ENCODE results near the gene FABP1. TPM values are rescaled to one million over a fixed set of nuclear protein-coding genes. Genes with fewer than 3 reads are reported as not detected.

The FABP1 gene
- total and polyA plus RNA-seq, 2 donors (not counting 1 experiment from before 2014, with no cell fraction given) = not detected

GRCh38 chr2:88127638-88127887 is 299 bp downstream of the FABP1 start:
- Histone ChIP-seq H3K4me1 (ENCODE audit: control insufficient read depth in 2 of 2, insufficient read depth in 2 of 2, low read length in 2 of 2) (no peaks in the 10 kb centered on the region), H4K20me1 (ENCODE audit: control insufficient read depth, insufficient read depth, low read length, poor library complexity, severe bottlenecking) (no peaks in the 10 kb centered on the region), H3K36me3 (replicated peaks in 1 of 2; ENCODE audit: control extremely low read depth in 1 of 2, control insufficient read depth in 1 of 2, extremely low read depth in 1 of 2, insufficient read depth in 2 of 2, low read length in 1 of 2) (no peaks in the 10 kb centered on the region), H3K9ac (ENCODE audit: low read length) (no peak overlapping the region), H3K27ac (ENCODE audit: low read length in 2 of 2) (no peak overlapping the region), H2AFZ (ENCODE audit: insufficient read depth, low read depth, low read length, poor library complexity, severe bottlenecking) (no peak overlapping the region), H3K4me2 (replicated peaks; ENCODE audit: low read depth, low read length, poor library complexity, severe bottlenecking) (no peak overlapping the region), H3K27me3 (replicated peaks in 1 of 4; ENCODE audit: control extremely low read depth in 1 of 4, control insufficient read depth in 3 of 4, insufficient read depth in 4 of 4, low read length in 3 of 4) (peaks cover 0 to 8% (median 3%) of the 10 kb centered on the region in 4 experiments), H3K9me3 (ENCODE audit: control extremely low read depth in 1 of 3, control insufficient read depth in 2 of 3, insufficient read depth in 1 of 3, low read length in 2 of 3) (no peaks in the 10 kb centered on the region), H3K4me3 (ENCODE audit: control extremely low read depth in 1 of 5, extremely low read depth in 1 of 5, insufficient read depth in 1 of 5, low read depth in 2 of 5, low read length in 4 of 5) (no peak overlapping the region), H3K79me2 (ENCODE audit: control insufficient read depth, insufficient read depth, low read length) (no peaks in the 10 kb centered on the region)
- no CpG with 5 or more reads among the region's 1 CpG for WGBS (ENCODE audit: insufficient coverage)
- DNase-seq = no peak
- ChIA-PET POLR2A (no interaction called here), CTCF (no interaction called here)
- H3K4me3 Mint-ChIP-seq = no peak overlapping the region
- no peaks in the 10 kb centered on the region for H3K9me3 Mint-ChIP-seq (ENCODE audit: insufficient read depth)
- ATAC-seq (ENCODE audit: low read depth) = no peak
- peaks cover 20% of the 10 kb centered on the region for H3K27me3 Mint-ChIP-seq
- intact Hi-C loops (cut with micrococcal nuclease) = no loop called here
- no peak overlapping the region for H3K27ac Mint-ChIP-seq
- no peaks in the 10 kb centered on the region for H3K4me1 Mint-ChIP-seq
- TF ChIP-seq EZH2 (IDR thresholded peaks at IDR 0.05; ENCODE audit: borderline replicate concordance, insufficient read depth, low read depth, low read length, poor library complexity, severe bottlenecking) (no peak), CTCF (IDR thresholded peaks at IDR 0.05) (no peak)

GRCh38 chr2:88126772-88127637 is 857 bp downstream of the FABP1 start:
- H3K9ac ChIP-seq (ENCODE audit: low read length) = no peak overlapping the region
- H3K9me3 ChIP-seq (ENCODE audit: control extremely low read depth in 1 of 3, control insufficient read depth in 2 of 3, insufficient read depth in 1 of 3, low read length in 2 of 3) = no peaks in the 10 kb centered on the region
- H3K36me3 ChIP-seq (replicated peaks in 1 of 2; ENCODE audit: control extremely low read depth in 1 of 2, control insufficient read depth in 1 of 2, extremely low read depth in 1 of 2, insufficient read depth in 2 of 2, low read length in 1 of 2) = no peaks in the 10 kb centered on the region
- Mint-ChIP-seq H3K27ac (no peak overlapping the region), H3K4me1 (no peaks in the 10 kb centered on the region), H3K4me3 (no peak overlapping the region), H3K9me3 (ENCODE audit: insufficient read depth) (no peaks in the 10 kb centered on the region), H3K27me3 (peaks cover 23% of the 10 kb centered on the region)
- H3K4me3 ChIP-seq (ENCODE audit: control extremely low read depth in 1 of 5, extremely low read depth in 1 of 5, insufficient read depth in 1 of 5, low read depth in 2 of 5, low read length in 4 of 5) = no peak overlapping the region
- ATAC-seq (ENCODE audit: low read depth) (no peak), DNase-seq (no peak)
- intact Hi-C loops (cut with micrococcal nuclease) = no loop called here
- no peak overlapping the region for H3K27ac ChIP-seq (ENCODE audit: low read length in 2 of 2)
- TF ChIP-seq CTCF (IDR thresholded peaks at IDR 0.05) = no peak
- no peaks in the 10 kb centered on the region for H3K4me1 ChIP-seq (ENCODE audit: control insufficient read depth in 2 of 2, insufficient read depth in 2 of 2, low read length in 2 of 2)
- H2AFZ ChIP-seq (ENCODE audit: insufficient read depth, low read depth, low read length, poor library complexity, severe bottlenecking) = no peak overlapping the region
- peaks cover 0 to 8% (median 4%) of the 10 kb centered on the region in 4 experiments for H3K27me3 ChIP-seq (replicated peaks in 1 of 4; ENCODE audit: control extremely low read depth in 1 of 4, control insufficient read depth in 3 of 4, insufficient read depth in 4 of 4, low read length in 3 of 4)
- POLR2A ChIA-PET = no interaction called here
- H4K20me1 ChIP-seq (ENCODE audit: control insufficient read depth, insufficient read depth, low read length, poor library complexity, severe bottlenecking) = no peaks in the 10 kb centered on the region
- WGBS (ENCODE audit: insufficient coverage) = 83% methylated on average over 1 of the region's 3 CpGs
- no peaks in the 10 kb centered on the region for H3K79me2 ChIP-seq (ENCODE audit: control insufficient read depth, insufficient read depth, low read length)
- CTCF ChIA-PET = no interaction called here
- H3K4me2 ChIP-seq (replicated peaks; ENCODE audit: low read depth, low read length, poor library complexity, severe bottlenecking) = no peak overlapping the region
